GM21367 (cell line): ENCODE results near the gene PON1.

Source experiments
- ATAC-seq: cut with Tn5 transposase; IDR thresholded peaks from one replicate; pipeline ENCODE4 v1.9.1; 2021; ENCODE audit not compliant: unreplicated experiment

PON1 gene

GRCh38 chr7:95261895-95262415, 62.4 kb downstream of the PON1 start:
- ATAC-seq = no peak

- no peak for ATAC-seq
These were observed 68.6 kb downstream of the PON1 start for GRCh38 chr7:95255691-95256090.

GRCh38 chr7:95253986-95254385, 70.3 kb downstream of the PON1 start:
- no peak for ATAC-seq

- ATAC-seq = no peak
These were observed 72.4 kb downstream of the PON1 start for GRCh38 chr7:95251966-95252365.

- ATAC-seq = no peak
These were observed 73.8 kb downstream of the PON1 start for GRCh38 chr7:95250571-95250970.
